AG04450 (cell line): Measurements from ENCODE around the gene MUCL1. TPM values are rescaled to one million over a fixed set of nuclear protein-coding genes. Genes with fewer than 3 reads are reported as not detected.
"Not testable (repeated sequence)": the region's sequence is repeated elsewhere in the genome, so short reads cannot be mapped to it uniquely, and the experiment has no call there.

Experiments
- CTCF ChIA-PET: fragments of 300-600, 350-600 bp; formaldehyde crosslinking; extraction: SDS; loops from one replicate; lab custom pipeline; 2022; ENCODE audit warnings: antibody characterized with exemption, inconsistent platforms; lab: Charles Lee
- POLR2A ChIA-PET: fragments of 350-600 bp; formaldehyde crosslinking; extraction: SDS; loops from one replicate; lab custom pipeline; 2021; ENCODE audit warnings: antibody characterized with exemption, inconsistent platforms; lab: Yijun Ruan, JAX
- DNase-seq: peaks from one replicate; pipeline ENCODE4 v3.0.0-alpha.2; 2011; ENCODE audit warnings: low read depth, low spot score
- H3K27ac ChIP-seq: one replicate; pipeline ENCODE4 v1.5.1; 2012; ENCODE audit warnings: low read depth, low read length, control low read depth
- H3K27me3 ChIP-seq: one replicate; pipeline ENCODE4 v1.6.0; 2012; ENCODE audit warnings: low read length; ENCODE audit not compliant: control insufficient read depth, insufficient read depth
- H3K4me3 ChIP-seq: 2 replicates; pipeline ENCODE4 v1.5.1; 2011; ENCODE audit warnings: mild to moderate bottlenecking, low read depth, low read length, control low read depth
- H3K9me3 ChIP-seq: 2 replicates; pipeline ENCODE4 v1.5.1; 2012; ENCODE audit warnings: low read length; ENCODE audit not compliant: control insufficient read depth, insufficient read depth
- polyA plus RNA-seq: library from polyadenylated mRNA; depleted of rRNA; stranded (reverse); fragments of >200 nt; gene quantifications from 2 replicates; pipeline ENCODE4 v1.2.3, GENCODE V29; 2011
- TF ChIP-seq, protein P1 (sequence below): IDR thresholded peaks from 2 replicates; pipeline ENCODE4 v1.5.1; 2011; ENCODE audit warnings: low read depth, low read length, control low read depth, inconsistent platforms

The MUCL1 gene
- polyA plus RNA-seq, 1 experiment, result not detected

DNA sequence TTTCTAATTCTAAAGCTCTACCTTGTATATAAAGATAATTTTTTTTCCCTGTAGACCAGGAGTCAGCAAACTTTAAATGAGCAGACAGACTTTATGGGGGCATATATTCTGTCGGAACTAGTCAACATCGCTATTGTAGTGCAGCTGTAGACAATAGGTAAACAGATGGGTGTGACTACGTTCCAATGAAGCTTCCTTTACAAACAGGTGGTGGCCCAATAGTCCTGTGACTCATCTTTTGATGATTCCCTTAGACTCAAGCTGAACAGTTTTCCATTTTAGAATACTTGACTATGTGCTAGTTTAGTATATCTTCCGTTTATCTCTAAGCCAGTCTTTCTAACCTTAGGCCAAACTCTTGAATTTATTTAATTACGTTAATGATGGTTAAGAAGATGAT is 16.3 kb downstream of the MUCL1 start:
- TF ChIP-seq, protein P1, sequence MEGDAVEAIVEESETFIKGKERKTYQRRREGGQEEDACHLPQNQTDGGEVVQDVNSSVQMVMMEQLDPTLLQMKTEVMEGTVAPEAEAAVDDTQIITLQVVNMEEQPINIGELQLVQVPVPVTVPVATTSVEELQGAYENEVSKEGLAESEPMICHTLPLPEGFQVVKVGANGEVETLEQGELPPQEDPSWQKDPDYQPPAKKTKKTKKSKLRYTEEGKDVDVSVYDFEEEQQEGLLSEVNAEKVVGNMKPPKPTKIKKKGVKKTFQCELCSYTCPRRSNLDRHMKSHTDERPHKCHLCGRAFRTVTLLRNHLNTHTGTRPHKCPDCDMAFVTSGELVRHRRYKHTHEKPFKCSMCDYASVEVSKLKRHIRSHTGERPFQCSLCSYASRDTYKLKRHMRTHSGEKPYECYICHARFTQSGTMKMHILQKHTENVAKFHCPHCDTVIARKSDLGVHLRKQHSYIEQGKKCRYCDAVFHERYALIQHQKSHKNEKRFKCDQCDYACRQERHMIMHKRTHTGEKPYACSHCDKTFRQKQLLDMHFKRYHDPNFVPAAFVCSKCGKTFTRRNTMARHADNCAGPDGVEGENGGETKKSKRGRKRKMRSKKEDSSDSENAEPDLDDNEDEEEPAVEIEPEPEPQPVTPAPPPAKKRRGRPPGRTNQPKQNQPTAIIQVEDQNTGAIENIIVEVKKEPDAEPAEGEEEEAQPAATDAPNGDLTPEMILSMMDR, result no peak
- ChIA-PET CTCF (no interaction called here), POLR2A (no interaction called here)
- no peak overlapping the region for H3K27ac ChIP-seq
- no peak overlapping the region for H3K4me3 ChIP-seq
- no peaks in the 10 kb centered on the region for H3K27me3 ChIP-seq
- no peaks in the 10 kb centered on the region for H3K9me3 ChIP-seq
- no peak for DNase-seq

DNA sequence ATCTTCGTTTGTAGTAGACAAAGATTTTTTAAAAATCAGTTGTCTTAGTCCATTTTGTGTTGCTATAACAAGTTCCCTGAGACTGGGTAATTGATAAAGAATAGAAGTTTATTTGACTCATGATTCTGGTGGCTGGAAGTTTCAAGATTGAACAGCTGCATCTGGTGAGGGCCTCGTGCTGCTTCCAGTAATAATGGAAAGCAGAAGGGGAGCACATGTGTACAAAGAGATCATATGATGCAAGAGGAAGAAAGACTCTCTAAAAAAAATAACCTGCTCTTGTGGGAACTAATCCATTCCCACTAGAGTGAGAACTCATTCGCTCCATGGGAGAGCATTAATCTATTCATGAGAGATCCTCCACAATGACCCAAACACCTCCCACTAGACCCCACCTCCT is 24.8 kb downstream of the MUCL1 start:
- DNase-seq, result no peak
- Histone ChIP-seq H3K27me3 (no peaks in the 10 kb centered on the region), H3K4me3 (no peak overlapping the region), H3K9me3 (no peaks in the 10 kb centered on the region), H3K27ac (no peak overlapping the region)
- CTCF ChIA-PET, result no interaction called here
- TF ChIP-seq, protein P1, result no peak
- POLR2A ChIA-PET, result no interaction called here

DNA sequence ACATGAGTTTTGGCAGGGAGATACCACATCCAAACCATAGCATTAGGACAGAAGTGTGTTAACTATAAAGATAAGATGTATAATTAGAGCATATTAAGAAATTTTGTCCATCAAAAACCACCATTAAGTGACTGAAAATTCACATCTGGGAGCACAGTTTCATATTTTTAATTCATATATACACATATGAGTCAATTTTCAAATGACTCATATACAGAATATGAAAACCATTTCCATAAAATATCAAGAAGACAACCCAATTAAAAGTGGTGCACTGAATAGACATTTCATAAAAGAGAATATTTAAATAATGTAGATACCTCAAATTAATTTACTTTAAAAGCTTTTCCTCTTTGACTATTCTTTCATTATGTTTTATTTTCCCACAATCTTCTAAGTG is 25.3 kb downstream of the MUCL1 start:
- ChIA-PET POLR2A (no interaction called here), CTCF (no interaction called here)
- no peak overlapping the region for H3K27ac ChIP-seq
- DNase-seq, result no peak
- H3K27me3 ChIP-seq, result no peaks in the 10 kb centered on the region
- TF ChIP-seq, protein P1, result no peak
- H3K4me3 ChIP-seq, result no peak overlapping the region
- no peaks in the 10 kb centered on the region for H3K9me3 ChIP-seq

DNA sequence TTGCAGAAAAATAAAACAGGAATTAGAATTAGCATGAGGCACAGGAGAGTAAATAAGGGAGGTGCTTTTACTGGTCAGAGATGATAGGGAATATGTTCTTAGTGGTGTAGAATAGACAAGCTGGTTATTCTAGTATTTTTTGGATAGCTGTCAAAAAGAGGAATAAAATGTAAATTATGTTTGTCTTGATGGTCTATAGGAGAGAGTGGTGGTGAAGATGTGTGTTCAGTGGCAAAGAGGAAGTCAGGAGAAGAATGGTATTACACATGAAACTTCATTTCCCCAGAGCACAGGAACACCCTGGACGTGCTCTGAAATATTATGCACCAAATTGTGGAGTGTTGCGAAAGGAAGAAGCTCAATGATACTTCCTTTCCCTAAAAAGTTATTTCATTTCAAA is 27.8 kb downstream of the MUCL1 start:
- Histone ChIP-seq H3K27me3 (no peaks in the 10 kb centered on the region), H3K9me3 (no peaks in the 10 kb centered on the region), H3K27ac (no peak overlapping the region), H3K4me3 (no peak overlapping the region)
- CTCF ChIA-PET, result no interaction called here
- DNase-seq, result no peak
- POLR2A ChIA-PET, result no interaction called here
- TF ChIP-seq, protein P1, result no peak

DNA sequence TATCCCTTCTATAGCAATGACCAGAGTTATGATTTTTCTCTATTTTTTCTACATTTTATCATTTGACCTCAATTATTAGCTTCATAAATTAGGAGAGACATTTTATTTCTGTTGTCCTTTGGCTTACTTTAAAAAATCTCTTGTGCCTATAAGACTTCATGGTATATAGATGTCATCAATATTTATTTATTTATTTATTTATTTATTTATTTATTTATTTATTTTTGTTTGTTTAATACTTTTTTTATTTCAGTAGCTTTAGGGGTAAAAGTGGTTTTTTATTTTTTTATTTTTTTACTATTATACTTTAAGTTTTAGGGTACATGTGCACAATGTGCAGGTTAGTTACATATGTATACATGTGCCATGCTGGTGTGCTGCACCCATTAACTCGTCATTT is 28.3 kb downstream of the MUCL1 start:
- H3K9me3 ChIP-seq, H3K4me3 ChIP-seq, H3K27me3 ChIP-seq, H3K27ac ChIP-seq, POLR2A ChIA-PET, DNase-seq, CTCF ChIA-PET: not testable (repeated sequence)

DNA sequence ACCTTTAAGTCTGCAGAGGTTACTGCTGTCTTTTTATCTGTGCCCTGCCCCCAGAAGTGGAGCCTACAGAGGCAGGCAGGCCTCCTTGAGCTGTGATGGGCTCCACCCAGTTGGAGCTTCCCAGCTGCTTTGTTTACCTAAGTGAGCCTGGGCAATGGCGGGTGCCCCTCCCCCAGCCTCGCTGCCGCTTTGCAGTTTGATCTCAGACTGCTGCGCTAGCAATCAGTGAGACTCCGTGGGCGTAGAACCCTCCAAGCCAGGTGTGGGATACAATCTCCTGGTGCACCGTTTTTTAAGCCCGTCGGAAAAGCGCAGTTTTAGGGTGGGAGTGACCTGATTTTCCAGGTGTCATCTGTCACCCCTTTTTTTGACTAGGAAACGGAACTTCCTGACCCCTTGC is 34.1 kb downstream of the MUCL1 start:
- CTCF ChIA-PET, H3K27ac ChIP-seq, H3K27me3 ChIP-seq, H3K9me3 ChIP-seq, DNase-seq, POLR2A ChIA-PET, H3K4me3 ChIP-seq: not testable (repeated sequence)
